SK-N-SH treated with all-trans-retinoic acid at 6 μM for 48 hours (cell line): ENCODE data around the gene FGF2.

Experiments
- ATAC-seq: fragments of 200-7000 bp; cut with Tn5 transposase; 3 replicates; pipeline ENCODE4 v1.9.1; 2020; ENCODE audit warnings: mild to moderate bottlenecking, moderate library complexity
- ARNTL ChIP-seq: fragments of 450-650 bp; formaldehyde crosslinking; IDR thresholded peaks from 2 replicates; pipeline ENCODE4 v1.5.0; 2020; ENCODE audit warnings: low read depth, mild to moderate bottlenecking, moderate library complexity, borderline replicate concordance
- BACH2 ChIP-seq: fragments of 250-450 bp; sonication (Bioruptor Pico); IDR thresholded peaks from 2 replicates; pipeline ENCODE4 v1.9.0; 2021; ENCODE audit warnings: mild to moderate bottlenecking, borderline replicate concordance
- CREB5 ChIP-seq: fragments of 250-450 bp; sonication (Bioruptor Pico); IDR thresholded peaks from 2 replicates; pipeline ENCODE4 v1.5.1; 2020; ENCODE audit warnings: low read depth, mild to moderate bottlenecking, moderate library complexity
- CSDC2 ChIP-seq: fragments of 250-450 bp; sonication (Bioruptor Pico); IDR thresholded peaks from 2 replicates; pipeline ENCODE4 v1.5.0; 2020; ENCODE audit warnings: mild to moderate bottlenecking, moderate library complexity
- CSRNP3 ChIP-seq: fragments of 250-450 bp; sonication (Bioruptor Pico); IDR thresholded peaks from 2 replicates; pipeline ENCODE4 v1.5.1; 2021; ENCODE audit warnings: mild to moderate bottlenecking, moderate library complexity
- ESRRG ChIP-seq: fragments of 250-450 bp; sonication (Bioruptor Pico); IDR thresholded peaks from 2 replicates; pipeline ENCODE4 v1.6.1; 2021; ENCODE audit warnings: mild to moderate bottlenecking
- GLIS3 ChIP-seq: fragments of 250-450 bp; sonication (Bioruptor Pico); IDR thresholded peaks from 2 replicates; pipeline ENCODE4 v1.5.0; 2020; ENCODE audit warnings: mild to moderate bottlenecking, moderate library complexity
- ISL1 ChIP-seq: fragments of 250-450 bp; sonication (Bioruptor Pico); IDR thresholded peaks from 2 replicates; pipeline ENCODE4 v2.1.2; 2022; ENCODE audit warnings: mild to moderate bottlenecking, moderate library complexity
- OSR1 ChIP-seq: fragments of 250-450 bp; sonication (Bioruptor Pico); IDR thresholded peaks from 2 replicates; pipeline ENCODE4 v1.8.0; 2022; ENCODE audit warnings: moderate library complexity, mild to moderate bottlenecking, inconsistent platforms
- PATZ1 ChIP-seq: fragments of 250-450 bp; sonication (Bioruptor Pico); IDR thresholded peaks from 2 replicates; pipeline ENCODE4 v1.8.0; 2020; ENCODE audit warnings: mild to moderate bottlenecking, moderate library complexity, borderline replicate concordance
- POU6F1 ChIP-seq: fragments of 250-450 bp; sonication (Bioruptor Pico); IDR thresholded peaks from 2 replicates; pipeline ENCODE4 v1.8.0; 2021; ENCODE audit warnings: low read depth, mild to moderate bottlenecking, moderate library complexity, borderline replicate concordance
- PPARA ChIP-seq: fragments of 250-450 bp; sonication (Bioruptor Pico); IDR thresholded peaks from 2 replicates; pipeline ENCODE4 v1.5.0; 2020; ENCODE audit warnings: mild to moderate bottlenecking, borderline replicate concordance
- RARB ChIP-seq: fragments of 250-450 bp; sonication (Bioruptor Pico); IDR thresholded peaks from 2 replicates; pipeline ENCODE4 v1.8.0; 2021; ENCODE audit warnings: mild to moderate bottlenecking, moderate library complexity
- SNAI2 ChIP-seq: fragments of 250-450 bp; sonication (Bioruptor Pico); IDR thresholded peaks from 2 replicates; pipeline ENCODE4 v1.5.0; 2020; ENCODE audit warnings: mild to moderate bottlenecking, moderate library complexity
- TCF4 ChIP-seq: fragments of 250-450 bp; sonication (Bioruptor Pico); IDR thresholded peaks from 2 replicates; pipeline ENCODE4 v1.8.0; 2021; ENCODE audit warnings: mild to moderate bottlenecking, moderate library complexity, borderline replicate concordance
- TOX ChIP-seq: fragments of 250-450 bp; sonication (Bioruptor Pico); IDR thresholded peaks from 2 replicates; pipeline ENCODE4 v1.8.0; 2021; ENCODE audit warnings: mild to moderate bottlenecking, moderate library complexity, borderline replicate concordance
- ZC3H10 ChIP-seq: fragments of 250-450 bp; sonication (Bioruptor Pico); IDR thresholded peaks from 2 replicates; pipeline ENCODE4 v1.5.1; 2021; ENCODE audit warnings: mild to moderate bottlenecking, moderate library complexity
- ZFP3 ChIP-seq: fragments of 250-450 bp; sonication (Bioruptor Pico); IDR thresholded peaks from 2 replicates; pipeline ENCODE4 v1.5.0; 2020; ENCODE audit warnings: mild to moderate bottlenecking, moderate library complexity
- ZFP30 ChIP-seq: fragments of 450-650 bp; formaldehyde crosslinking; IDR thresholded peaks from 2 replicates; pipeline ENCODE4 v1.5.0; 2022; ENCODE audit warnings: mild to moderate bottlenecking, moderate library complexity
- ZNF565 ChIP-seq: fragments of 450-650 bp; formaldehyde crosslinking; conservative IDR thresholded peaks from 2 replicates; pipeline ENCODE4 v1.5.0; 2020; ENCODE audit warnings: low read depth, mild to moderate bottlenecking, moderate library complexity
- ZNF8 ChIP-seq: fragments of 450-650 bp; formaldehyde crosslinking; IDR thresholded peaks from 2 replicates; pipeline ENCODE4 v1.5.0; 2020; ENCODE audit warnings: mild to moderate bottlenecking, moderate library complexity
- TF ChIP-seq, protein P1 (sequence below): fragments of 250-450 bp; sonication (Bioruptor Pico); IDR thresholded peaks from 2 replicates; pipeline ENCODE4 v1.5.0; 2020; ENCODE audit warnings: mild to moderate bottlenecking, moderate library complexity

Gene FGF2

DNA sequence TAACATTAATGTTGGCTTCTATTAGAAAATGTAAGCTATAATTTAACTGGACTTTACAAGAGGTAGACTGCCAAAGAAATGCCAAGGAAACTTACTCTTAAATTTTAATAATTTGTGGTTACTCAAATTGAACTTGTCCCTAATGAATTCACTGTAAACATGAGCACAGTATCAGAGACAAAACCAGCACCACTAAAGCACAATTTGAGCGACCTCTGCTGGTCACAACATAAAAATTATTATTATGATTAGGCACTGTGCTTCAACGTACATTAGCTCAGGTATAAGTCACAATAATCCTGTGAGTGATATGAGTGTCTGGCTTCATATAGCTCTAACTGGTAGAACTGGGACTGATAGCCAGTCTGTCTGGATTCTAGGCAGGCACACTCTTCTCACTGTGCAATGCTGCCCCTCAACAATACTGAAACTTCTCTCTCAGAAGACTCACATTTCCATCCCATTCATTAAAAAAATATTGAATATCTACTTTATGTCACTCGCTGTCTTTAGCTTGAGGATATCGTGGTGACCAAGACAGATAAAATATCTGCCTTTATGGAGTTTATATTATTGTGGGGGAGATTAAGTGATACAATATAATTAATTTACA is 87.8 kb downstream of the FGF2 start:
- ATAC-seq = peak; percentile 91
- no peak for TF ChIP-seq RARB (CRISPR knock-in tag)
- TF ChIP-seq CSRNP3 (CRISPR knock-in tag) = no peak
- TF ChIP-seq SNAI2 (CRISPR knock-in tag) = no peak
- TF ChIP-seq GLIS3 (CRISPR knock-in tag) = no peak
- 0 out of 2 replicates have a peak, but pooled peaks have one; percentile 83 for TF ChIP-seq ZC3H10 (CRISPR knock-in tag)
- no peak for TF ChIP-seq OSR1
- no peak for TF ChIP-seq ESRRG
- TF ChIP-seq ARNTL = no peak

DNA sequence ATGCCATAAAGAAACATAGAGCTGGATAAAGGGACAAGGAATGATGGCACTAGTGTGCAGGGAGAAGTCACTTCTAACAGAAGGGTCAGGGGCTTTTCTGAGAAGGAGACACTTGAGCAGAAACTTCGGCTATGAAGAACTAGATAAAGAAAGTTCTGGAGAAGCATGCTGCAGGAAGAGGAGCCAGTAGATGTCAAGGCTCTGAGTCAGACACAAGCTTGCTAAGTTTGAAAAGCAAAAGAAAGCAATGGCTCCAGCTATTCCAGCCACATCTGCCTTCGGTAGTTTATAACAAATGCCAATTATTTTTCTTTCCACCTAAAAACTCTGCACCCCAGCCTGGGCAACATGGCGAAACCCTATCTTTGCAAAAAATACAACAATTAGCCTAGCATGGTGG is 88.3 kb downstream of the FGF2 start:
- TF ChIP-seq ZFP30 (CRISPR knock-in tag) = no peak
- no peak for TF ChIP-seq OSR1
- no peak for TF ChIP-seq TCF4 (CRISPR knock-in tag)
- TF ChIP-seq BACH2 (CRISPR knock-in tag) = no peak
- no peak for TF ChIP-seq ARNTL
- TF ChIP-seq POU6F1 (CRISPR knock-in tag) = no peak
- no peak for TF ChIP-seq PPARA (CRISPR knock-in tag)
- TF ChIP-seq ZNF565 = no peak
- TF ChIP-seq, protein P1, sequence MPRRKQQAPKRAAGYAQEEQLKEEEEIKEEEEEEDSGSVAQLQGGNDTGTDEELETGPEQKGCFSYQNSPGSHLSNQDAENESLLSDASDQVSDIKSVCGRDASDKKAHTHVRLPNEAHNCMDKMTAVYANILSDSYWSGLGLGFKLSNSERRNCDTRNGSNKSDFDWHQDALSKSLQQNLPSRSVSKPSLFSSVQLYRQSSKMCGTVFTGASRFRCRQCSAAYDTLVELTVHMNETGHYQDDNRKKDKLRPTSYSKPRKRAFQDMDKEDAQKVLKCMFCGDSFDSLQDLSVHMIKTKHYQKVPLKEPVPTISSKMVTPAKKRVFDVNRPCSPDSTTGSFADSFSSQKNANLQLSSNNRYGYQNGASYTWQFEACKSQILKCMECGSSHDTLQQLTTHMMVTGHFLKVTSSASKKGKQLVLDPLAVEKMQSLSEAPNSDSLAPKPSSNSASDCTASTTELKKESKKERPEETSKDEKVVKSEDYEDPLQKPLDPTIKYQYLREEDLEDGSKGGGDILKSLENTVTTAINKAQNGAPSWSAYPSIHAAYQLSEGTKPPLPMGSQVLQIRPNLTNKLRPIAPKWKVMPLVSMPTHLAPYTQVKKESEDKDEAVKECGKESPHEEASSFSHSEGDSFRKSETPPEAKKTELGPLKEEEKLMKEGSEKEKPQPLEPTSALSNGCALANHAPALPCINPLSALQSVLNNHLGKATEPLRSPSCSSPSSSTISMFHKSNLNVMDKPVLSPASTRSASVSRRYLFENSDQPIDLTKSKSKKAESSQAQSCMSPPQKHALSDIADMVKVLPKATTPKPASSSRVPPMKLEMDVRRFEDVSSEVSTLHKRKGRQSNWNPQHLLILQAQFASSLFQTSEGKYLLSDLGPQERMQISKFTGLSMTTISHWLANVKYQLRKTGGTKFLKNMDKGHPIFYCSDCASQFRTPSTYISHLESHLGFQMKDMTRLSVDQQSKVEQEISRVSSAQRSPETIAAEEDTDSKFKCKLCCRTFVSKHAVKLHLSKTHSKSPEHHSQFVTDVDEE = no peak
- no peak for TF ChIP-seq CSRNP3 (CRISPR knock-in tag)
- no peak for TF ChIP-seq SNAI2 (CRISPR knock-in tag)
- no peak for TF ChIP-seq RARB (CRISPR knock-in tag)
- TF ChIP-seq ZFP3 (CRISPR knock-in tag) = no peak
- TF ChIP-seq ESRRG = no peak
- TF ChIP-seq ISL1 (CRISPR knock-in tag) = no peak
- no peak for TF ChIP-seq TOX (CRISPR knock-in tag)
- no peak for TF ChIP-seq CREB5 (CRISPR knock-in tag)
- TF ChIP-seq CSDC2 = no peak
- no peak for TF ChIP-seq GLIS3 (CRISPR knock-in tag)
- no peak for TF ChIP-seq ZC3H10 (CRISPR knock-in tag)
- TF ChIP-seq, all 23 proteins: peak for 0

DNA sequence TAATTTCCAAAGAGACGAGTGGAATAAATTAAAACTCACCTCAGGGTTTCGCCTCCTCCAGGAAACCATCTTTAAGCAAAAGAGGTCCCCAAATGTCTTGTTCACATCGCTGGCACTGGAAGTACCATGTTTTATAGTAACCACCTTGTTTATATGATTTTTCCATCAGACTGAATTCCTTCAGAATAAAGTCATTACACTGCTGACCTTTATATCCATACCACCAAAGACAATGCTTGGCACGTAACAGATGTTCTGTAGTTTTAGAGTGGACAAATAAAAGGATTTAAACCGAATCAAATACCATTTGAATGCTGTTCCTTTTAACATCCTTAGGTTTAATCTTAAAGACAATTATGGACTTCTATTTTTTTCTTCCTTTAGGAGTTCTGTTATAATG is 91.1 kb downstream of the FGF2 start:
- no peak for ATAC-seq
- TF ChIP-seq PATZ1 (CRISPR knock-in tag) (no peak), TCF4 (CRISPR knock-in tag) (no peak), POU6F1 (CRISPR knock-in tag) (no peak), ESRRG (no peak), ZNF565 (no peak), ZFP30 (CRISPR knock-in tag) (no peak), ISL1 (CRISPR knock-in tag) (no peak), ZNF8 (CRISPR knock-in tag) (no peak), GLIS3 (CRISPR knock-in tag) (no peak), TOX (CRISPR knock-in tag) (no peak)
- TF ChIP-seq, protein P1 = no peak

More for the DNA sequence above, 88.3 kb downstream of the FGF2 start:
- peak; percentile 59 for ATAC-seq
